ENCODE data around the gene SPRY2.

The SPRY2 gene

DNA sequence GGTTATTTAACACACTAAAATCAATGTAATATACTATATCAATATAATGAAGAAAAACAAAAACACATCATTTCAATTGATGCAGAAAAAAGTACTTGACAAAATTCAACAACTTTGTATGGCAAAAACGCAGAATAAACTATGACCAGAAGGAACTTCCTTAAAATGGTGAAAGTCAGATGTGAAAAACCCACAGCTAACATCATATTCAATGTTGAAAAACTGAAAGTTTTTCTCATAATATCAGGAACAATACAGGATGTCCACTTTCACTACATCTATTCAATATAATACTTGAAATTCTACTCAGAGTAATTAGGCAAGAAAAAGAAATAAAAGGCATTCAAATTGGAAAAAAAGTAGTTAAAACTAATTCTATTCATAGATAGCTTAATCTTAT is 50.3 kb downstream of the SPRY2 start:
- DNase-seq (ENCODE audit: low read depth): no peak
- H3K4me3 ChIP-seq (ENCODE audit: low read depth, low read length): no peak overlapping the region
- TF ChIP-seq, protein P1, sequence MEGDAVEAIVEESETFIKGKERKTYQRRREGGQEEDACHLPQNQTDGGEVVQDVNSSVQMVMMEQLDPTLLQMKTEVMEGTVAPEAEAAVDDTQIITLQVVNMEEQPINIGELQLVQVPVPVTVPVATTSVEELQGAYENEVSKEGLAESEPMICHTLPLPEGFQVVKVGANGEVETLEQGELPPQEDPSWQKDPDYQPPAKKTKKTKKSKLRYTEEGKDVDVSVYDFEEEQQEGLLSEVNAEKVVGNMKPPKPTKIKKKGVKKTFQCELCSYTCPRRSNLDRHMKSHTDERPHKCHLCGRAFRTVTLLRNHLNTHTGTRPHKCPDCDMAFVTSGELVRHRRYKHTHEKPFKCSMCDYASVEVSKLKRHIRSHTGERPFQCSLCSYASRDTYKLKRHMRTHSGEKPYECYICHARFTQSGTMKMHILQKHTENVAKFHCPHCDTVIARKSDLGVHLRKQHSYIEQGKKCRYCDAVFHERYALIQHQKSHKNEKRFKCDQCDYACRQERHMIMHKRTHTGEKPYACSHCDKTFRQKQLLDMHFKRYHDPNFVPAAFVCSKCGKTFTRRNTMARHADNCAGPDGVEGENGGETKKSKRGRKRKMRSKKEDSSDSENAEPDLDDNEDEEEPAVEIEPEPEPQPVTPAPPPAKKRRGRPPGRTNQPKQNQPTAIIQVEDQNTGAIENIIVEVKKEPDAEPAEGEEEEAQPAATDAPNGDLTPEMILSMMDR (IDR thresholded peaks at IDR 0.05; ENCODE audit: insufficient read depth, low read depth, low read length, missing control alignments): no peak

Data from GM12865 (cell line).